HCT116 (cell line): ENCODE results near the gene UVRAG. TPM values are rescaled to one million over a fixed set of nuclear protein-coding genes. Genes with fewer than 3 reads are reported as not detected.

ENCODE experiments used
- ATAC-seq: fragments of 200-7000 bp; cut with Tn5 transposase; 2 replicates; pipeline ENCODE4 v1.9.1; 2020; ENCODE audit warnings: mild to moderate bottlenecking, moderate library complexity
- BruUV-seq: library from RNA; stranded (reverse); fragments of 400-500 nt; replicated peaks from 2 replicates; lab custom pipeline; 2021; lab: Mats Ljungman, UMichigan
- CTCF ChIA-PET: fragments of 300-600 bp; sonication (Branson Sonifier 250); formaldehyde crosslinking; loops from one replicate; lab custom pipeline; 2021; ENCODE audit warnings: antibody characterized with exemption; lab: Charles Lee
- POLR2A ChIA-PET: fragments of 300-600, 350-600 bp; sonication (Branson Sonifier 250); formaldehyde crosslinking; loops from one replicate; lab custom pipeline; 2021; ENCODE audit warnings: antibody characterized with exemption; lab: Charles Lee
- RAD21 ChIA-PET, 2 experiments: fragments of 300-600 bp; sonication (Branson Sonifier 250); formaldehyde crosslinking; loops; one replicate each; lab custom pipeline; 2023; ENCODE audit warnings: low total read pairs in 2 of 2; ENCODE audit not compliant: uncharacterized antibody in 2 of 2, unreplicated experiment in 2 of 2, low non-redundant PET in 1 of 2; lab: Charles Lee
- DNase-seq: peaks from one replicate; pipeline ENCODE4 v3.0.0-alpha.2; 2010; ENCODE audit warnings: low read depth, low spot score
- H2AFZ ChIP-seq: fragments of 200-600 bp; shearing (Covaris generic), sonication (generic); 2 replicates; pipeline ENCODE4 v1.6.1; 2017; ENCODE audit warnings: low read depth, mixed run types, mixed read lengths, antibody characterized with exemption, low read length; ENCODE audit not compliant: poor library complexity, severe bottlenecking
- H3K27ac ChIP-seq: 2 replicates; pipeline ENCODE4 v1.5.1; 2012; ENCODE audit warnings: low read depth, low read length
- H3K27me3 ChIP-seq: fragments of 200-600 bp; sonication (generic); 2 replicates; pipeline ENCODE4 v1.6.1; 2016; ENCODE audit warnings: mixed run types, low read length, mixed read lengths; ENCODE audit not compliant: insufficient read depth
- H3K36me3 ChIP-seq, 2 experiments: fragments of 200-500 bp in 1 of 2; fragments of 200-600 bp in 1 of 2; sonication (Bioruptor generic) in 1 of 2; sonication (generic) in 1 of 2; 2 replicates each; pipeline versions ENCODE4 v1.5.1 to v1.6.1; 2014 to 2016; ENCODE audit warnings: low read length in 2 of 2, inconsistent platforms in 1 of 2, mixed read lengths in 1 of 2, mixed run types in 1 of 2; ENCODE audit not compliant: insufficient read depth in 2 of 2, control insufficient read depth in 1 of 2
- H3K4me1 ChIP-seq, 2 experiments: fragments of 200-600 bp in 1 of 2; sonication (generic) in 1 of 2; 2 replicates each; pipeline versions ENCODE4 v1.5.1 to v1.6.1; 2012 to 2017; ENCODE audit warnings: low read length in 2 of 2, inconsistent platforms in 1 of 2, mild to moderate bottlenecking in 1 of 2, mixed read lengths in 1 of 2, mixed run types in 1 of 2, moderate library complexity in 1 of 2; ENCODE audit not compliant: insufficient read depth in 2 of 2, control insufficient read depth in 1 of 2
- H3K4me2 ChIP-seq: fragments of 200-600 bp; sonication (generic); 2 replicates; pipeline ENCODE4 v1.6.1; 2017; ENCODE audit warnings: mixed run types, low read length, mixed read lengths
- H3K4me3 ChIP-seq, 2 experiments: fragments of 200-600 bp in 1 of 2; sonication (generic) in 1 of 2; replicated peaks in 1 of 2; 2 replicates each; pipeline ENCODE4 v1.5.1; 2011 to 2016; ENCODE audit warnings: low read length in 2 of 2, control low read depth in 1 of 2, low read depth in 1 of 2, mild to moderate bottlenecking in 1 of 2, mixed read lengths in 1 of 2, mixed run types in 1 of 2
- H3K79me2 ChIP-seq: fragments of 200-600 bp; sonication (generic); 2 replicates; pipeline ENCODE4 v1.6.1; 2017; ENCODE audit warnings: mild to moderate bottlenecking, mixed run types, low read length, moderate library complexity, mixed read lengths; ENCODE audit not compliant: insufficient read depth
- H3K9ac ChIP-seq: fragments of 200-600 bp; sonication (generic); 2 replicates; pipeline ENCODE4 v1.6.1; 2016; ENCODE audit warnings: low read length, mixed read lengths
- H3K9me2 ChIP-seq: fragments of 200-600 bp; sonication (generic), shearing (Covaris generic); 2 replicates; pipeline ENCODE4 v1.6.1; 2017; ENCODE audit warnings: mixed run types, mild to moderate bottlenecking, moderate library complexity; ENCODE audit not compliant: insufficient read depth
- H3K9me3 ChIP-seq, 2 experiments: fragments of 200-500 bp in 1 of 2; fragments of 200-600 bp in 1 of 2; sonication (Bioruptor generic) in 1 of 2; sonication (generic) in 1 of 2; 2 replicates each; pipeline ENCODE4 v1.6.1; 2014 to 2017; ENCODE audit warnings: low read length in 2 of 2, mixed read lengths in 2 of 2, inconsistent platforms in 1 of 2, low read depth in 1 of 2, mild to moderate bottlenecking in 1 of 2, mixed run types in 1 of 2, moderate library complexity in 1 of 2; ENCODE audit not compliant: control insufficient read depth in 1 of 2, insufficient read depth in 1 of 2
- H4K20me1 ChIP-seq: fragments of 200-600 bp; sonication (generic), shearing (Covaris generic); 2 replicates; pipeline ENCODE4 v1.6.1; 2017; ENCODE audit warnings: mixed run types, mild to moderate bottlenecking, moderate library complexity; ENCODE audit not compliant: insufficient read depth
- ATF3 ChIP-seq: IDR thresholded peaks from 2 replicates; pipeline ENCODE4 v1.6.1; 2012
- CBX3 ChIP-seq: IDR thresholded peaks from 2 replicates; pipeline ENCODE4 v1.6.1; 2012; ENCODE audit warnings: low read depth
- CEBPB ChIP-seq: IDR thresholded peaks from 2 replicates; pipeline ENCODE4 v1.6.1; 2012; ENCODE audit warnings: low read depth
- EGR1 ChIP-seq: IDR thresholded peaks from 2 replicates; pipeline ENCODE4 v1.6.1; 2012; ENCODE audit warnings: low read depth
- EZH2 ChIP-seq: fragments of 200-600 bp; sonication (generic); IDR thresholded peaks from 2 replicates; pipeline ENCODE4 v1.6.1; 2017; ENCODE audit warnings: antibody characterized with exemption, mixed run types
- EZH2phosphoT487 ChIP-seq: fragments of 200-600 bp; IDR thresholded peaks from 2 replicates; pipeline ENCODE4 v1.6.1; 2018; ENCODE audit warnings: antibody characterized with exemption, borderline replicate concordance
- JUND ChIP-seq: IDR thresholded peaks from 2 replicates; pipeline ENCODE4 v1.6.1; 2012
- MAX ChIP-seq: IDR thresholded peaks from 2 replicates; pipeline ENCODE4 v1.6.1; 2012
- POLR2A ChIP-seq: IDR thresholded peaks from 2 replicates; pipeline ENCODE4 v1.7.0; 2011; ENCODE audit warnings: borderline replicate concordance; ENCODE audit not compliant: insufficient read depth, insufficient read length; ENCODE audit errors: extremely low read depth
- POLR2AphosphoS5 ChIP-seq: IDR thresholded peaks from 2 replicates; pipeline ENCODE4 v1.6.1; 2011; ENCODE audit warnings: mild to moderate bottlenecking, low read depth, low read length, moderate library complexity
- RAD21 ChIP-seq: IDR thresholded peaks from 2 replicates; pipeline ENCODE4 v1.6.1; 2012; ENCODE audit warnings: low read depth, mild to moderate bottlenecking
- SRF ChIP-seq: IDR thresholded peaks from 2 replicates; pipeline ENCODE4 v1.6.1; 2012; ENCODE audit warnings: low read depth
- TCF7L2 ChIP-seq: IDR thresholded peaks from 2 replicates; pipeline ENCODE4 v1.7.0; 2011; ENCODE audit warnings: borderline replicate concordance, inconsistent platforms; ENCODE audit not compliant: insufficient read depth, insufficient read length; ENCODE audit errors: extremely low read depth
- YY1 ChIP-seq: IDR thresholded peaks from 2 replicates; pipeline ENCODE4 v1.6.1; 2011; ENCODE audit warnings: low read length, low read depth, moderate library complexity, mild to moderate bottlenecking; ENCODE audit not compliant: insufficient replicate concordance; ENCODE audit errors: extremely low read depth
- ZFX ChIP-seq: fragments of 450-650 bp; IDR thresholded peaks from 2 replicates; pipeline ENCODE4 v1.6.1; 2017
- ZNF274 ChIP-seq: fragments of 200-500 bp; sonication (Bioruptor generic); IDR thresholded peaks from 2 replicates; pipeline ENCODE4 v1.6.1; 2014; ENCODE audit warnings: mild to moderate bottlenecking, low read depth, low read length, inconsistent platforms
- intact Hi-C: fragments of 100-400 bp; cut with micrococcal nuclease; formaldehyde crosslinking; loops from 2 replicates; pipeline ENCODE4 v1.10.0; 2022
- total RNA-seq: library from RNA; stranded (reverse); gene quantifications from one replicate; pipeline ENCODE4 v1.2.1, GENCODE V29; 2021; ENCODE audit not compliant: unreplicated experiment

Gene UVRAG
- total RNA-seq, 1 experiment from 2014 or later = 12.3 TPM

- ChIA-PET POLR2A (no interaction called here), CTCF (interaction anchor here (1.6 kb wide), 1 partner anchor 11 kb away, joined by 4 read pairs; no protein-coding TSS in a partner anchor), RAD21 (no interaction called here)
- Histone ChIP-seq H3K9ac (no peak overlapping the region), H3K4me2 (no peak overlapping the region), H3K79me2 (no peaks in the 10 kb centered on the region), H2AFZ (no peak overlapping the region), H3K27me3 (no peaks in the 10 kb centered on the region), H3K4me3 (no peak overlapping the region), H3K36me3 (no peaks in the 10 kb centered on the region), H3K9me2 (no peaks in the 10 kb centered on the region), H3K9me3 (no peaks in the 10 kb centered on the region), H4K20me1 (no peaks in the 10 kb centered on the region), H3K4me1 (no peaks in the 10 kb centered on the region), H3K27ac (no peak overlapping the region)
- no TSS peak for BruUV-seq
- no peak for DNase-seq
- ATAC-seq = no peak
- intact Hi-C loops = no loop called here
- TF ChIP-seq TCF7L2 (no peak), POLR2A (no peak), CEBPB (no peak), EGR1 (no peak), POLR2AphosphoS5 (no peak), ZFX (no peak), MAX (no peak), YY1 (no peak), ZNF274 (no peak), SRF (no peak), CBX3 (no peak), ATF3 (no peak), JUND (no peak), EZH2phosphoT487 (no peak), RAD21 (no peak), EZH2 (no peak)
These were observed 328.3 kb downstream of the UVRAG start for GRCh38 chr11:76143274-76143673.
